Fibroblast of lung (primary cell): ENCODE data around the gene HSPG2.

Experiments
- EZH2 ChIP-seq: IDR thresholded peaks from 2 replicates; pipeline ENCODE4 v1.5.1; 2012; ENCODE audit warnings: low read length, control low read depth, mild to moderate bottlenecking; ENCODE audit errors: missing control alignments
- TF ChIP-seq, protein P1 (sequence below), 2 donors: IDR thresholded peaks in 1 of 2; conservative IDR thresholded peaks in 1 of 2; 1 replicate in 1 of 2; 2 replicates in 1 of 2; pipeline ENCODE4 v1.5.1; 2011 to 2012; ENCODE audit warnings: low read length in 2 of 2, control low read depth in 1 of 2, inconsistent platforms in 1 of 2, low read depth in 1 of 2, mild to moderate bottlenecking in 1 of 2

DNA sequence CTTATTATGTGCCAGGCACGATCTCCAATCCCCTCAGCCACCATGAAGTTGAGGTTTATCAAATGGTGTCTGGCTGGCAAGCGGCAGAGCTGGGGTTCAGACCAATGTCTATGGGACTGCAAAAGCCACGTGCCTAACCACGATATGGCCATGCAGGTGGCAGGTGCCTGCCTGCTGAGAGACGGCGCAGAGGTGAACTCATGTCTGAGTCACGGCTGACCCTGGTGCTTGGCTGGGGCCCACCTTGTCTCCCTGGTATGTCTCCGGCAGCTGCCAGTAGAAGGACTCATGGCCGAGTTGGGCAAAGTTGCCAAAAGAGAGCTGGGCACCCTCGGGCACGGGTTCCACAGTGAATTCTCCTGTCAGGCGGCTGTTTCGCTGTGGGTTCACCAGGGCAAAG is 65.2 kb downstream of the HSPG2 start:
- TF ChIP-seq, protein P1, sequence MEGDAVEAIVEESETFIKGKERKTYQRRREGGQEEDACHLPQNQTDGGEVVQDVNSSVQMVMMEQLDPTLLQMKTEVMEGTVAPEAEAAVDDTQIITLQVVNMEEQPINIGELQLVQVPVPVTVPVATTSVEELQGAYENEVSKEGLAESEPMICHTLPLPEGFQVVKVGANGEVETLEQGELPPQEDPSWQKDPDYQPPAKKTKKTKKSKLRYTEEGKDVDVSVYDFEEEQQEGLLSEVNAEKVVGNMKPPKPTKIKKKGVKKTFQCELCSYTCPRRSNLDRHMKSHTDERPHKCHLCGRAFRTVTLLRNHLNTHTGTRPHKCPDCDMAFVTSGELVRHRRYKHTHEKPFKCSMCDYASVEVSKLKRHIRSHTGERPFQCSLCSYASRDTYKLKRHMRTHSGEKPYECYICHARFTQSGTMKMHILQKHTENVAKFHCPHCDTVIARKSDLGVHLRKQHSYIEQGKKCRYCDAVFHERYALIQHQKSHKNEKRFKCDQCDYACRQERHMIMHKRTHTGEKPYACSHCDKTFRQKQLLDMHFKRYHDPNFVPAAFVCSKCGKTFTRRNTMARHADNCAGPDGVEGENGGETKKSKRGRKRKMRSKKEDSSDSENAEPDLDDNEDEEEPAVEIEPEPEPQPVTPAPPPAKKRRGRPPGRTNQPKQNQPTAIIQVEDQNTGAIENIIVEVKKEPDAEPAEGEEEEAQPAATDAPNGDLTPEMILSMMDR (conservative IDR thresholded peaks at IDR 0.05 in 1 of 2, IDR thresholded peaks at IDR 0.05 in 1 of 2; ENCODE audit: low read depth in 1 of 2, low read length in 2 of 2): no peak
- TF ChIP-seq EZH2: no peak
